Neural crest cell (in vitro differentiated cells): ENCODE results near the gene UTS2. TPM values are rescaled to one million over a fixed set of nuclear protein-coding genes. Genes with fewer than 3 reads are reported as not detected.

Experiments
- DNase-seq: peaks from one replicate; pipeline ENCODE4 v3.0.0; 2021; ENCODE audit warnings: low read depth, mixed read lengths, low spot score
- H3K27ac Mint-ChIP-seq: one replicate; pipeline ENCODE4 v1.8.0; 2021; ENCODE audit warnings: mild to moderate bottlenecking, mixed read lengths; ENCODE audit not compliant: unreplicated experiment
- H3K27me3 Mint-ChIP-seq: 2 replicates; pipeline ENCODE4 v1.8.0; 2021; ENCODE audit warnings: low read depth, mild to moderate bottlenecking, mixed read lengths
- H3K36me3 Mint-ChIP-seq: 2 replicates; pipeline ENCODE4 v1.8.0; 2021; ENCODE audit warnings: low read depth, mild to moderate bottlenecking, mixed read lengths
- H3K4me1 Mint-ChIP-seq: 2 replicates; pipeline ENCODE4 v1.8.0; 2021; ENCODE audit warnings: mixed read lengths
- H3K4me3 Mint-ChIP-seq: one replicate; pipeline ENCODE4 v1.8.0; 2021; ENCODE audit warnings: mild to moderate bottlenecking, mixed read lengths
- H3K9me3 Mint-ChIP-seq: 2 replicates; pipeline ENCODE4 v1.8.0; 2021; ENCODE audit warnings: mixed read lengths
- total RNA-seq: library from RNA; stranded (reverse); gene quantifications from 2 replicates; pipeline ENCODE4 v1.2.1, GENCODE V29; 2021
- TF ChIP-seq, protein P1 (sequence below): fragments of 200-600 bp; sonication (generic); conservative IDR thresholded peaks from 2 replicates; pipeline ENCODE4 v1.5.0; 2021; ENCODE audit warnings: antibody characterized with exemption, mild to moderate bottlenecking

Gene UTS2
- total RNA-seq, 1 donor from 2014 or later, result not detected

DNA sequence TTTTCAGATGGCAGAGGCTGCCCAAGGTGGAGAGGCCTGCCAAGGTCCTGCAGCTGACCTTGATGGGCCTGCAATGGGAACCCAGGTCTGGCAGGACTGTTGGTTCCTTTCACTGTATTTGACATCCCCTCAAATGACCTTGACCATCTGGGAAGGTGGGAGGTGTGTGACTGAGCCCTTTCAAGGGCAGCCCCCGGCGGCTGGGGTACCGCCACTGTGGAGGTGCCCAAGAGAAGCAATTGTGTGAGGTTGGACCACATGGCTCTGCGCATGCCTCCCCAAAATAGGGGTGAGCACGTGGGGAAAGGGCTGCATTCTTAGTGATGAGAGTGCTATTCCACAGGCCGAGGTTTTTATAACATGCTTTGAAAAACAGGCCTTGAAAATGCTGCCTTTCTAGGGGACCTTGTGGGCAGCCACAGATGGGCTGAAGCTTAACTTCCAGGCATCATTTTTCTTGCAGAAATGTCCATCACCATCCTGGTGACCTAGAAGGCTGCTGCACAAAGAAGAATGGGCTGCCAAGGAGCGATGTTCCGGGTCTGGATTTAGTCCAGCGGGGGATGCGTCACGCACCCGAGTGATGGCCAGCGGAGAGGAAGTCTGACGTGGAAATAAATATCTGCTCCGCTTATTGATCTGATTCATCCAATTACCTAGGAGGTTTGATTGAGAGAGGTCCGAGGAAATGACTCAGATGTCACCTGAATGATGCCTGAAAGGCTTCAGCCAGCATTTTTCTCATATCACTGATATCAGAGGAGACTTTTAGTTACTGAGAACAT is 16.5 kb upstream of the UTS2 start:
- H3K4me3 Mint-ChIP-seq, result no peak overlapping the region

DNA sequence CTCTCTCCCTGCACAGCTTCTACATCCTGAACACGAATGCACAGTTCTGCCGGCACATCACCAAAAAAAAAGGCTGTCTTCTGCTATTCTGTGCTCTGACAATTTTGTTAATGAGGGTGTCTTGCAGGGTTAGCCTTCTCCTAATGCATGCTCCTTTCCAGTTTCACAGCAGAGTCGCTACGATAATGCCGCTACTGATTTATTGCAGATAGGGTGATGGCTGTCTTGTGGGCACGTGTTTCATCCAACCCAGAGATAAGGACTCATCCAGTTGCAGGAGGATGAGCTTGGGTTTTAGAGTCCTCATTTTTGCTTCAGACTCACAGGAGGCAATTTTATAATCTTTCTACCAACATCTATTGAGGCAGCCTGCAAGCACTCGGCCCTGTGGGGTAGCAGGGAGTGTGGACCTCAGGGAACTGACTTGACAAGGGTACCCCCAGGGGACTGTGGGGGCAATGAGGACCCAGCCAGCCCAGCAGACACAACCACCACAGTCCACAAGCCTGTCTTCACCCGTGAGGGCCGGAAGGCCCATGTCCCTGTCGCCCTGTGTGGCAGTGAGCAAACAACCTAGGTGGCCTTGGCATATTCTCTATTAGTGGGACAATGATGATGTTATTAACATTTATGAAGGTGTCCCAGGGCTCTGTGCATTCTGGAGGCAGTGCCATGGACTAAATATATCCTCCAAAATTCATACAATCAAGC is 15.4 kb upstream of the UTS2 start:
- H3K27me3 Mint-ChIP-seq, result no peaks in the 10 kb centered on the region
- no peaks in the 10 kb centered on the region for H3K36me3 Mint-ChIP-seq
- H3K9me3 Mint-ChIP-seq, result no peaks in the 10 kb centered on the region
- peaks cover 7% of the 10 kb centered on the region for H3K4me1 Mint-ChIP-seq
- DNase-seq, result no peak
- TF ChIP-seq, protein P1, sequence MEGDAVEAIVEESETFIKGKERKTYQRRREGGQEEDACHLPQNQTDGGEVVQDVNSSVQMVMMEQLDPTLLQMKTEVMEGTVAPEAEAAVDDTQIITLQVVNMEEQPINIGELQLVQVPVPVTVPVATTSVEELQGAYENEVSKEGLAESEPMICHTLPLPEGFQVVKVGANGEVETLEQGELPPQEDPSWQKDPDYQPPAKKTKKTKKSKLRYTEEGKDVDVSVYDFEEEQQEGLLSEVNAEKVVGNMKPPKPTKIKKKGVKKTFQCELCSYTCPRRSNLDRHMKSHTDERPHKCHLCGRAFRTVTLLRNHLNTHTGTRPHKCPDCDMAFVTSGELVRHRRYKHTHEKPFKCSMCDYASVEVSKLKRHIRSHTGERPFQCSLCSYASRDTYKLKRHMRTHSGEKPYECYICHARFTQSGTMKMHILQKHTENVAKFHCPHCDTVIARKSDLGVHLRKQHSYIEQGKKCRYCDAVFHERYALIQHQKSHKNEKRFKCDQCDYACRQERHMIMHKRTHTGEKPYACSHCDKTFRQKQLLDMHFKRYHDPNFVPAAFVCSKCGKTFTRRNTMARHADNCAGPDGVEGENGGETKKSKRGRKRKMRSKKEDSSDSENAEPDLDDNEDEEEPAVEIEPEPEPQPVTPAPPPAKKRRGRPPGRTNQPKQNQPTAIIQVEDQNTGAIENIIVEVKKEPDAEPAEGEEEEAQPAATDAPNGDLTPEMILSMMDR, result no peak
- peak overlapping the region; percentile 27 for H3K27ac Mint-ChIP-seq
- H3K4me3 Mint-ChIP-seq, result no peak overlapping the region

More for the DNA sequence above, 16.5 kb upstream of the UTS2 start:
- Mint-ChIP-seq H3K27me3 (no peaks in the 10 kb centered on the region), H3K4me1 (peaks cover 4% of the 10 kb centered on the region), H3K27ac (no peak overlapping the region), H3K36me3 (no peaks in the 10 kb centered on the region), H3K9me3 (no peaks in the 10 kb centered on the region)
- DNase-seq, result no peak
- TF ChIP-seq, protein P1, result no peak

DNA sequence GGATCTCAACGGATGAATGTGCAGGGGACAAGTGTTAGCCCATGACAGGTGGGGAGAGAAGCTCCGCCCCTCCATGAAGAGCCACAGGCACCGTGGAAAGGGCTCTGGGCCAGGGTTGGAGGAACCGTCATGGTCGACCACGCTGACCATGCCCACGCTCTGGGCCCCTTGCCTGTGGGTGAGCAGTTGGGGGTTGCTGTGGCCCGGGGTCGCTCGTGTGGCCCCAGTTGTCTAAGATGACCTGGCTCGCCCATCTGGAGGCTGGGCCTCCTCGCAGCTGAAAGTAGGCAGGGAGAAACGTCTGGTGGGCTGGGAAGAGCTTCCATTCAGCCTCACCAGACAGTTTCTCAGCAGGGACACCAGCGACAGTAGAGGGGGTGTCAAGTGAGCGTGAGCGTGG is 13.1 kb upstream of the UTS2 start:
- no peaks in the 10 kb centered on the region for H3K27me3 Mint-ChIP-seq
- TF ChIP-seq, protein P1, result no peak
- H3K9me3 Mint-ChIP-seq, result no peaks in the 10 kb centered on the region
- no peaks in the 10 kb centered on the region for H3K36me3 Mint-ChIP-seq
- H3K4me3 Mint-ChIP-seq, result no peak overlapping the region
- peaks cover 7% of the 10 kb centered on the region for H3K4me1 Mint-ChIP-seq
- DNase-seq, result no peak
- no peak overlapping the region for H3K27ac Mint-ChIP-seq

DNA sequence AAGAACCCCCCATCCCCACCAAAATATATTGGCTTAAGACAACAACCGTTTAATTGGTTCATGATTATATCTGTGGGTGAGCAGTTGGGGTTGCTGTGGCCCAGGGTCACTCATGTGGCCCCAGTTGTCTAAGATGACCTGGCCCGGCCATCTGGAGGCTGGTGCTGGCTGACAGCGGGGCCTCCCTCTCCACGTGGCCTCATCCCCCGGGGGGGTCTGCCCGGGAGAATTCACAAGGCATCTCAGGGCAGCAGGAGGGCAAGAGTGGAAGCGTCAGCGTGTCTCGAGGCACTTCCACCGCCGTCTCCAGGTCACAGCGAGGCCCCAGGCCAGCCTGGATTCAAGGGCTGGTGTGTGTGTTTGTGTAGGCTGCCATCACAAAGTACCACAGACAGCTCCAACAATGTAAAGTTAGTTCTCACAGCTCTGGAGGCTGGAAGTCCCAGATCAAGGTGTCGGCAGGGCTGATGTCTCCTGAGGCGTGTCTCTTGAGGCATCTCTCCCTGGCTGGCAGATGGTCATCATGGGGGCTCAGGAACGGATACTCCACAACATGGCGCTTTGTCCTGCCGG is 11.0 kb upstream of the UTS2 start:
- H3K27ac Mint-ChIP-seq, result peak overlapping the region; percentile 96
- no peaks in the 10 kb centered on the region for H3K9me3 Mint-ChIP-seq
- TF ChIP-seq, protein P1, result no peak
- no peaks in the 10 kb centered on the region for H3K36me3 Mint-ChIP-seq
- peaks cover 7% of the 10 kb centered on the region for H3K4me1 Mint-ChIP-seq
- H3K4me3 Mint-ChIP-seq, result no peak overlapping the region
- no peaks in the 10 kb centered on the region for H3K27me3 Mint-ChIP-seq
- no peak for DNase-seq

DNA sequence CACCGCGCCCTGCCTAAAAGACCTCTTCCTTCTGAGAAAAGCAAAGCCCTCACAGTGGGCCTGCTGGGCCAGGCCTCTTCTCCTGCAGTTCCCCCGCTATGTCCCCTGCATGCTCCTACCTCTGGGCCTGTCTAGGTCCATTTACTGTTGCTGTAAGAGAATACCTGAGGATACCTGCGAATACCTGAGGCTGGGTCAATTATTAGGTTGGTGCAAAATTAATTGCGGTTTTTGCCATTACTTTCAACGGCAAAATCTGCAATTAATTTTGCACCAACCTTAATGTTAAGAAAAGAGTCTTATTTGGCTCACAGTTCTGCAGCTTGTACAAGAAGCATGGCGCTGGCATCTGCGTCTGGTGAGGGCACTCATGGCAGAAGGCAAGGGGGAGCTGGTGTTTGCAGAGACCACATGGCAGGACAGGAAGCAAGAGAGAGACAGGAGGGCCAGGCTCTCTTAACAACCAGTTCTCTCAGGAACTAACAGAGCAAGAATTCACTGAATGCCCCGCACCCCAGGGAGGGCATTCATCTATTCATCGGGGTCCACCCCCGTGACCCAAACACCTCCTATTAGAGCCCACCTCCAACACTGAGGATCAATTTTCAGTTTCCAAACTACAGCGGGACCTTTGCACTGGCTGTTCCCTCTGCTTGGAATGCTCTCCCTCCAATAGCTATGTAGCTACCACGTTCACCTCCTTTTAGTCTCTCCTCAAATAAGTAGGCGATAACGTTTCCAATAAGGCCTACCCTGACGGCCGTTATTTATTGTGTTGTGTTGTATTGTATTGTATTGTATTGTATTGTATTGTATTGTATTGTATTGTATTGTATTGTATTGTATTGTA is 9.6 kb upstream of the UTS2 start:
- H3K27me3 Mint-ChIP-seq, result no peaks in the 10 kb centered on the region
- H3K4me1 Mint-ChIP-seq, result peaks cover 7% of the 10 kb centered on the region
- H3K36me3 Mint-ChIP-seq, result no peaks in the 10 kb centered on the region
- H3K9me3 Mint-ChIP-seq, result no peaks in the 10 kb centered on the region
- TF ChIP-seq, protein P1, result no peak
- no peak overlapping the region for H3K4me3 Mint-ChIP-seq
- DNase-seq, result no peak
- no peak overlapping the region for H3K27ac Mint-ChIP-seq
